GM12873 (cell line): ENCODE data around the gene RPS14.

Source experiments
- CTCF ChIP-seq: IDR thresholded peaks from 2 replicates; pipeline ENCODE4 v1.5.1; 2012; ENCODE audit warnings: low read depth, mild to moderate bottlenecking, moderate library complexity, low read length, control low read depth; ENCODE audit not compliant: insufficient read depth; ENCODE audit errors: missing control alignments

Gene RPS14

GRCh38 chr5:150419630-150420270 lies 29.8 kb downstream of the RPS14 start:
- no peak for TF ChIP-seq CTCF

GRCh38 chr5:150413176-150413901 lies 36.2 kb downstream of the RPS14 start:
- TF ChIP-seq CTCF, result no peak

GRCh38 chr5:150412319-150413175 lies 37.0 kb downstream of the RPS14 start, which contains the start of gene CD74:
Gene CD74 (minus strand): TSS chr5:150412910. CDS start chr5:150412749, 161 bp downstream.
- no peak for TF ChIP-seq CTCF

GRCh38 chr5:150411245-150411979 lies 38.1 kb downstream of the RPS14 start:
- no peak for TF ChIP-seq CTCF

- no peak for TF ChIP-seq CTCF
Observed at GRCh38 chr5:150410524-150411244, 38.9 kb downstream of the RPS14 start.

GRCh38 chr5:150409638-150410523 lies 39.7 kb downstream of the RPS14 start:
- no peak for TF ChIP-seq CTCF
